Nephron (organoid): ENCODE data around the gene LARP1.

Experiments used
- H3K27ac Mint-ChIP-seq, 3 experiments: 2 replicates each; pipeline ENCODE4 v1.8.0; 2020; ENCODE audit warnings: mixed read lengths in 3 of 3, mild to moderate bottlenecking in 2 of 3, moderate library complexity in 1 of 3
- H3K27me3 Mint-ChIP-seq: 2 replicates; pipeline ENCODE4 v1.8.0; 2021; ENCODE audit warnings: low read depth, mild to moderate bottlenecking, moderate library complexity, mixed read lengths
- H3K36me3 Mint-ChIP-seq: 2 replicates; pipeline ENCODE4 v1.8.0; 2020; ENCODE audit warnings: low read depth, mixed read lengths
- H3K4me1 Mint-ChIP-seq: 2 replicates; pipeline ENCODE4 v1.8.0; 2020; ENCODE audit warnings: mixed read lengths
- H3K4me3 Mint-ChIP-seq, 3 experiments: 2 replicates each; pipeline ENCODE4 v1.8.0; 2020; ENCODE audit warnings: mild to moderate bottlenecking in 3 of 3, mixed read lengths in 3 of 3, moderate library complexity in 2 of 3
- H3K9me3 Mint-ChIP-seq: 2 replicates; pipeline ENCODE4 v1.8.0; 2020; ENCODE audit warnings: mixed read lengths
- TF ChIP-seq, protein P1 (sequence below), 3 experiments: fragments of 200-600 bp; sonication (generic); IDR thresholded peaks; one replicate each; pipeline ENCODE4 v1.5.0; 2021; ENCODE audit warnings: antibody characterized with exemption in 3 of 3; ENCODE audit not compliant: unreplicated experiment in 3 of 3

Gene LARP1

DNA sequence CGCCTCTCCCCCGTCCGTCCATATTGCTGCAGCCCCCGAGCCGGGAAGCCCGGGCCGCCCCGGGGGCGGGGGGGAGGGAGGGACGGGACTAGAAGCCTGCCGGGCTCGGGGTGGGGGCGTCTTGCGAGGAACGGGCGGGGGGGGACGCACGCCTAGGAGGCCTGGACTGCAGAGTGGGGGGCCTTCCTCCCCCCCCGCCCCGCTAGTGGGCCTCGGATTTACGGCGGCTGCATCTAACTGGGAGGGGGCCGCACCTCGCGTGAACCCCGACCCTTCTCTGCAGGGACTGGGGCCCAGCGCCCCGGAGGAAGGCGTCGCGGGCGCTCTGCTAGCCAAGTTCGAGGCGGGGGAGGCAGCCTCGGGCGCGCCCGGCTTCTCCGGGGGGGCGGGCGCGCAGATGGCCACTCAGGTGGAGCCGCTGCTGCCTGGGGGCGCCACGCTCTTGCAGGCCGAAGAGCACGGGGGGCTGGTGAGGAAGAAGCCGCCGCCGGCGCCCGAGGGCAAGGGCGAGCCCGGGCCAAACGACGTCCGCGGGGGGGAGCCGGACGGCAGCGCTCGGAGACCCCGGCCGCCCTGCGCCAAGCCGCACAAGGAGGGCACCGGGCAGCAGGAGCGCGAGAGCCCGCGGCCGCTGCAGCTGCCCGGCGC, at the start of gene LARP1:
Gene LARP1, plus strand, starts transcription at position 17 of the 648 bp plus-strand sequence. Its CDS starts 381 bp downstream, at position 398.
- TF ChIP-seq, protein P1, sequence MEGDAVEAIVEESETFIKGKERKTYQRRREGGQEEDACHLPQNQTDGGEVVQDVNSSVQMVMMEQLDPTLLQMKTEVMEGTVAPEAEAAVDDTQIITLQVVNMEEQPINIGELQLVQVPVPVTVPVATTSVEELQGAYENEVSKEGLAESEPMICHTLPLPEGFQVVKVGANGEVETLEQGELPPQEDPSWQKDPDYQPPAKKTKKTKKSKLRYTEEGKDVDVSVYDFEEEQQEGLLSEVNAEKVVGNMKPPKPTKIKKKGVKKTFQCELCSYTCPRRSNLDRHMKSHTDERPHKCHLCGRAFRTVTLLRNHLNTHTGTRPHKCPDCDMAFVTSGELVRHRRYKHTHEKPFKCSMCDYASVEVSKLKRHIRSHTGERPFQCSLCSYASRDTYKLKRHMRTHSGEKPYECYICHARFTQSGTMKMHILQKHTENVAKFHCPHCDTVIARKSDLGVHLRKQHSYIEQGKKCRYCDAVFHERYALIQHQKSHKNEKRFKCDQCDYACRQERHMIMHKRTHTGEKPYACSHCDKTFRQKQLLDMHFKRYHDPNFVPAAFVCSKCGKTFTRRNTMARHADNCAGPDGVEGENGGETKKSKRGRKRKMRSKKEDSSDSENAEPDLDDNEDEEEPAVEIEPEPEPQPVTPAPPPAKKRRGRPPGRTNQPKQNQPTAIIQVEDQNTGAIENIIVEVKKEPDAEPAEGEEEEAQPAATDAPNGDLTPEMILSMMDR (IDR thresholded peaks at IDR 0.05; ENCODE audit: unreplicated experiment in 3 of 3) = no peak
- H3K36me3 Mint-ChIP-seq = no peaks in the 10 kb centered on the region
- peak within 1 kb of the TSS; percentile 91 to 97 (median 96) for H3K4me3 Mint-ChIP-seq
- H3K4me1 Mint-ChIP-seq = peaks cover 47% of the 10 kb centered on the region
- H3K9me3 Mint-ChIP-seq = no peaks in the 10 kb centered on the region
- peaks cover 4% of the 10 kb centered on the region for H3K27me3 Mint-ChIP-seq
- peak within 1 kb of the TSS; percentile 98 to 99 (median 98) for H3K27ac Mint-ChIP-seq

DNA sequence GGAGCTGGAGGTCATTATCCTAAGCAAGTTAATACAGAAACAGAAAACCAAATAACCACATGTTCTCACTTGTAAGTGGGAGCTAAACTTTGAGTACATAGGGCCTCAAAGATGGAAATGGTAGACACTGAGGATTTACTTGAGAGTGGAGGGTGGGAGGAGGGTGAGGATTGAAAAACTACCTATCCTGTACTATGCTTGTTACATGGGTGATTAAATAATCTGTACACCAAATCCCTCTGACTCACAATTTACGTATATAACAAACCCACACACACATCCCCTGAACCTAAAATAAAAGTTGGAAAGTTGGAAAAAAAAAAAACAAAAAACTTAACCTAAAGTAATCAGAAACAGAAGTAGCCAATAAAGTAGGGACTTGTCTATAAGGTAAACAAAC, 48.8 kb upstream of the LARP1 start:
- Mint-ChIP-seq H3K27me3 (peaks cover 3% of the 10 kb centered on the region), H3K4me3 (no peak overlapping the region), H3K36me3 (no peaks in the 10 kb centered on the region), H3K4me1 (no peaks in the 10 kb centered on the region), H3K9me3 (no peaks in the 10 kb centered on the region), H3K27ac (no peak overlapping the region)
- TF ChIP-seq, protein P1 (IDR thresholded peaks at IDR 0.05; ENCODE audit: unreplicated experiment in 3 of 3) = no peak

DNA sequence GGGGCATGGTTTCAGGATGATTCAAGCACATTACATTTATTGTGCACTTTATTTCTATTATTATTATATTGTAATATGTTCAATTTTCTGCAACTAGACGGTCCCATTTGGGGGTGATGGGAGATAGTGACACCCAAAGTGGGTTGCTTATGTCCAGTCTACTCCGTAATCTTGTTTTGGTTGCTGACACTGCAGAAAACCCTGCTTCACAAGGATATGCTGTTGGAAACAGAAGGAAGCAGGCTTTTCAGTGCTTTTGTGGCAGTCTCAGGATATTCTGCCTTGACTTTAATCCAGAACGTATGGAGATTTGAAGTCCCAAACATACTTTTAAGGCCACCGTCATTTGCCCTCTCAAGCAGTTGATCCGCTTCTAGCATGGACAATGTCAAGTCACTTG, 47.5 kb upstream of the LARP1 start:
- Mint-ChIP-seq H3K9me3 (no peaks in the 10 kb centered on the region), H3K27me3 (peaks cover 3% of the 10 kb centered on the region), H3K4me3 (no peak overlapping the region), H3K36me3 (no peaks in the 10 kb centered on the region), H3K27ac (no peak overlapping the region), H3K4me1 (no peaks in the 10 kb centered on the region)
- TF ChIP-seq, protein P1 (IDR thresholded peaks at IDR 0.05; ENCODE audit: unreplicated experiment in 3 of 3) = no peak

DNA sequence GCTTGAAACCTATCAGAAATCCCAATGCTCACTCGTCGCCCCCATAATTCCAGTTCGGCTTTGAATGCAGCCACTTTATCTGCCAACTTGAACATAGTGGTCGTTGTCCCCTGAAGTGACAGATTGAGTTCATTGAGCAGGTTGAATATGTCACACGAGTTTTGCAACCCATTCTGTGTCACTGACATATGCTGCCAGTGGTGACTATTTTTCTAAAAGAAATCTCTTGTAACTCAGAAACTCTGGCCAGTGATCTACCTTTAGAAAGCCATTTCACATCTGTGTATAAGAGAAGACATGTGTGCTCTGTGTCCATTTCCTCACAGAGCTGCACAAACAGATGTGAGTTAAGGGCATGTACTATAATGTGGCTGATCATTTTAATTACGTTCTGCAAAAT, 47.0 kb upstream of the LARP1 start:
- no peak overlapping the region for H3K4me3 Mint-ChIP-seq
- TF ChIP-seq, protein P1 (IDR thresholded peaks at IDR 0.05; ENCODE audit: unreplicated experiment in 3 of 3) = no peak
- no peaks in the 10 kb centered on the region for H3K36me3 Mint-ChIP-seq
- H3K27me3 Mint-ChIP-seq = peaks cover 3% of the 10 kb centered on the region
- H3K9me3 Mint-ChIP-seq = no peaks in the 10 kb centered on the region
- peaks cover 2% of the 10 kb centered on the region for H3K4me1 Mint-ChIP-seq
- H3K27ac Mint-ChIP-seq = no peak overlapping the region

DNA sequence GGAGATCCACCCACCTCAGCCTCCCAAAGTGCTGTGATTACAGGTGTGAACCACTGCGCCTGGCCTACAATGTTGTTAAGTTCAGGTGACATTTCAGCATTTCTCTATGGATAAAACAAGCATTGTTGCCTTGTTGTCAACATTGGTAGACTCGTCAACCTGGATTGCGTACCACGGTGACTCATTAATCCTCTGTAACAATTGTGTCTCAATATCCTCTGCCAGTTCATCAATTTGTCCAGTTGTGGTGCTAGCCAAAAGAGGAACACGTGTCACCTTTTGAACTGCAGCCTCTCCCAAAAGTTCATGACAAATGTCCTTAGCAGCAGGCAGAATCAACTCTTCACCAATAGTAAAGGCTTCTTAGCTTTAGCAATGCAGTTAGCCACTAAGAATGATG, 46.3 kb upstream of the LARP1 start:
- peaks cover 5% of the 10 kb centered on the region for H3K4me1 Mint-ChIP-seq
- H3K27me3 Mint-ChIP-seq = peaks cover 3% of the 10 kb centered on the region
- H3K4me3 Mint-ChIP-seq = no peak overlapping the region
- TF ChIP-seq, protein P1 (IDR thresholded peaks at IDR 0.05; ENCODE audit: unreplicated experiment in 3 of 3) = no peak
- H3K36me3 Mint-ChIP-seq = no peaks in the 10 kb centered on the region
- H3K27ac Mint-ChIP-seq = no peak overlapping the region
- no peaks in the 10 kb centered on the region for H3K9me3 Mint-ChIP-seq
